HG02763 (cell line): ENCODE measurements around the gene OTUD1.

ENCODE experiments used
- ATAC-seq: cut with Tn5 transposase; IDR thresholded peaks from one replicate; pipeline ENCODE4 v1.9.1; 2021; ENCODE audit warnings: mild to moderate bottlenecking, moderate library complexity; ENCODE audit not compliant: unreplicated experiment

The OTUD1 gene

DNA sequence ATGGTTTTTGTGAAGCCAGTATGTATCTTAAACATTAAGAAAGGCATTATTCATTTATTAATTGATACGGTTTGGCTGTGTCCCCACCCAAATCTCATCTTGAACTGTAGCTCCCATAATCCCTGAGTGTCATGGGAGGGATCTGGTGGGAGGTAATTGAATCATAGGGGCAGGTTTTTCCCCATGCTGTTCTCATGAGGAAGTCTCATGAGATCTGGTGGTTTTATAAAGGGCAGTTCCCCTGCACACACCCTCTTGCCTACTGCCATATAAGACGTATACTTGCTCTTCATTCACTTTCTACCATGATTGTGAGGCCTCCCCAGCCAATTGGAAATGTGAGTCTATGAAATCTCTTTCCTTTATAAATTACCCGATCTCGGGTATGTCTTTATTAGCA lies 28.1 kb downstream of the OTUD1 start:
- ATAC-seq: no peak

DNA sequence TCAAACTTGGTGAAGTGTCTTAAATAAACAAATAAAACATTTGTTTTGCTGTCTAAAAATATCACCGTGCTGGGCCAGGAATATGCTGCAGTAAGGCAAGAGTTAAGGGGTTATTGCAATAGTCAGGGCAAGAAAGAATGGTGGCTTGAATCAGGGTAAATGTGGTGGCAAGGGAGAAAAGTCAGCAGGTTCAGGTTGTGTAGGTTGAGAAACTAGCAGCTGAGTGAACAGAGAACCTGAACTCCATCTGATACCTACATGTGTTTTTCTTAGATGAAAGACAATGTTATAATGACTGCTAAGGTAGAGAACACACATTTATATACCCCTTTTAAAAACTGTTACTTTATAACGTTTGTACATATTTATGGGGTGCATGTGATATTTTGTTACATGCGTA lies 28.7 kb downstream of the OTUD1 start:
- no peak for ATAC-seq

DNA sequence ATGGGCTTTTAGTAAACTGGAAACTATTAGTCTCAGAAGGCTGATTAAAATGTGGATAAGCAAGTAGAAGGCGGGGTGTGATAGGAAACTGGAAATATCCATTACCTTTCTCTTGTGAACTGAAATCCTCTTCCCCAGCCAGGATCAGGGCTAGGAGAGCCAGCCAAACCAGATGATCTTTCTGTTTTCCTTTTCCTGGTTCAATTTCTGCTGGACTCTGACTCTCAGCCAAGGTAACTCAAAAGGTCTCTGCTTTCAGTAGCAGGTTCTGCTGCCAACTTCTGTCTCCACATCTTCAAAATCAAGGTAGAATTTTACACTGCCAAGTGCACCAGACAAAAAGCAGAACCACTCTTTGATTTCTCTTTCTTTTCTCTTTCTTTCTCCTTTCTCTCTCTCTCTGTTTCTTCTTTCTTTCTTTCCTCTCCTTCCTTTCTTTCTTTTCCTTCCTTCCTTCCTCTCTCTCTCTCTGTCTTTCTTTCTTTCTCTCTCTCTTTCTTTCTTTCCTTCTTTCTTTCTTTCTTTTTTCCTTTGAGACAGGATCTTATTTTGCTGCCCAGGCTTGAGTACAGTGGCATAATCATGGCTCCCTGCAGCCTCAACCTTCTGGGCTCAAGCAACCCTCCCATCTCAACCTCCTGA lies 30.8 kb downstream of the OTUD1 start:
- no peak for ATAC-seq

DNA sequence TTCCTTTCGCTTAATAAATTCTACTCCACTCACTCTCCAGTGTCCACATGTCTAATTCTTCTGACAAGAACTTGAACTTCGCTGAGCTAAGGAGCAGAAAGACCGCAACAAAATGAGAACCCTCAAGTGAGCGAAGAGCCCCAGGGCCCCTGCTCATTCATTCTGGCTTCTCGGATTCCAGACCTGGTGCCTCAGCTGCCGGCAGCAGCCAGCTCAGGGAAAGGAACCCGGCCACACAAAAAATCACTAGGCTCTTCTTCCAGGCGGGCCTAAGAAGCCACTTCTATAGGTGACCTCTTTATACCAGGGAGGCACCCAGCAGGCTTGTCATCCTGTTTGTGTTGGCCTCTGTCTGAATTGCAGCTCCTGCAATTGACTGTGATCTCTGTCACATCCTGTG lies 33.3 kb downstream of the OTUD1 start:
- ATAC-seq: no peak

DNA sequence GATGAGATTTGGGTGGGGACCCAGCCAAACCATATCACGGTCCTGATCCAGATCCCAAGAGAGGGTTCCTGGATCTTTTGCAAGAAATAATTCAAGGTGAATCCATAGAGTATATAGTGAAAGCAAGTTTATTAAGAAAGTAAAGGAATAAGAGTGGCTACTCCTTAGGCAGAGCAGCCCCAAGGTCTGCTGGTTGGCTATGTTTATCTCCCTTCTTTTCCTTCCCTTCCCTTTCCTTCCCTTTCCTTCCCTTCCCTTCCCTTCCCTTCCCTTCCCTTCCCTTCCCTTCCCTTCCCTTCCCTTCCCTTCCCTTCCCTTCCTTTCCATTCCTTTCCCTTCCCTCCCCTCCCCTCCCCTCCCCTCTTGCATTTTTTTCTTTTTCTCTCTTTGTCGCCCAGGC lies 35.2 kb downstream of the OTUD1 start:
- ATAC-seq: no peak

DNA sequence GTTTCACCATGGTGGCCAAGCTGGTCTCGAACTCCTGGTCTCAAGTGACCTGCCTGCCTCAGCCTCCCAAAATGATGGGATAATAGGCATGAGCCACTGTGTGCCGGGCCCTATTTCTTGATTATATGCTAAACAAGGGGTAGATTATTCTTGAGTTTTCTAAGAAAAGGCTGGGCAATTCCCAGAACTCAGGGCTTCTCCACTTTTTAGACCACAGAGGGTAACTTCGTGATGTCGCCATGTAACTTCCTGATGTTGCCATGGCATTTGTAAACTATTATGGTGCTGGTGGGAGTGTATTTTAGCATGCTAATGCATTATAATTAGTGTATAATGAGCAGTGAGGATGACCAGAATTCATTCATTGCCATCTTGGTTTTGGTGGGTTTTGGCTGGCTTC lies 35.8 kb downstream of the OTUD1 start:
- no peak for ATAC-seq

DNA sequence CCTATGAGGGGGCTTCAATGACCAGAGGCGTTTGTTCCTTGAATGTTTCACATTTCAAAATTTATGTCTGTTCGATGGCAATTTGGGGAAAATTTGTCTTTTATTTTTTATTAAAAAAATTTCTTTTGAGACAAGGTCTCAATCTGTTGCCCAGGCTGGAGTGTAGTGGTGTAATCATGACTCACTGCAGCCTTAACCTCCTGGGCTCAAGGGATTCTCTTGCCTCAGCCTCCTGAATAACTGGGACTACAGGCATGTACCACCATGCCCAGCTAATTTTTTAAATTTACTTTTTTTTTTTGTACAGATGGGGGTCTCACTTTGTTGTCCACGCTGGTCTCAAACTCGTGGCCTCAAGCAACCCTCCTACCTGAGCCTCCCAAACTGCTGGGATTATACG lies 39.7 kb downstream of the OTUD1 start:
- no peak for ATAC-seq

DNA sequence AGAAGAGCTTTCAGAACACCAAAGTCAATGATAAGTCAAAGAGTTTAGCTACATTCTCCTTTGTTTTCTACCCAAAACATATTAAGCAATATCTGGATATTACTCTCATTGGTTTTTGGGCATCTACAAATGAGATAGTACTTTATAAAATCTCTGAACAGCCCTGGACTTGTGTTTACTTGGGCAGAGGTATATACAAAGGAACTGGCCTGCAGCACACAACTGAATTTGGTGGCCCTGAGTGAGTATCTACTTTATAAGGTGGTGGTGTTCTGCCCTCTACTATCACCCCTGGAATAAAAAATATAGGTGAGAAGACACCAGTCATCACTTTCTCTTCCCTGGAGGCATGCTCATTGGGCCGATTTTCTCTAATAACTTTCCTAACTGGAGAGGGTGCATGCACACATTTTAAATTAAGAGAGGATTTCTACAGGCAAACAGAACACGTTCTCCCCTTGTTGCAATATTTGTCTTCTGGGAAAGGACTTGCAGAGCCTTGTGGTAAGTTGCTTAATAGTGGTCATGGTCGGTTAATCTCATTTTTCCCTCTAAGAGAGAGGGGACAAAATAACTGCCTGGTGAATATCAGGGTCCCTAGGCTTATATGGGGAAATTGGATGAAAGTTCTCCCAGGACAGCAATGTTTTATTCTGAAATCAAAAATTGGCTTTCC lies 41.1 kb downstream of the OTUD1 start:
- no peak for ATAC-seq

DNA sequence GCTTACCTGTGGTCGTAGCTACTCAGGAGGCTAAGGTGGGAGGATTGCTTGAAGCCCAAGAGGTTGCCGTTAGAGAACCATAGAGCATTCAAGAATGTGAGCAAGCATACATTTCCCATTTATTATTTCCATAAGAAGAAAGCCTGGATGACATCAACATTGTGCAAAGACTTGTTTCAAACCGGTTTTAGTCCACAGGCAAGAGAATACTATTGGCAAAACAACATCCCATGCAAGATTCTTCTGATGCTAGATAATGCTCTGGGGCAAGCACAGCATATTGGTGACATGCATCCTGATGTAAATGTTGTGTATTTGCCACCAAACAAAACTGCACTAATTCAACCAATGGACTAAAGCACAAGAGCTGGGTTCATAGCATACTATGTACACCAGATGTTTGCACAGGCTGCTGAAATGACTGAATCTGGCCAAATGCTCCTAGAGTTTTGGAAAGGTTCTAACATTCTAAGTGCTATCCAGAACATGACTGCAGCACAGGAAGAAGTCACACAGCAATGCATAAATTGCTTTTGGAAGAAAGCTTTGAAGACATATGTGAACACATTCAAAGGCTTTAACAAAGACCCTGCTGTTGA lies 42.6 kb downstream of the OTUD1 start:
- no peak for ATAC-seq

DNA sequence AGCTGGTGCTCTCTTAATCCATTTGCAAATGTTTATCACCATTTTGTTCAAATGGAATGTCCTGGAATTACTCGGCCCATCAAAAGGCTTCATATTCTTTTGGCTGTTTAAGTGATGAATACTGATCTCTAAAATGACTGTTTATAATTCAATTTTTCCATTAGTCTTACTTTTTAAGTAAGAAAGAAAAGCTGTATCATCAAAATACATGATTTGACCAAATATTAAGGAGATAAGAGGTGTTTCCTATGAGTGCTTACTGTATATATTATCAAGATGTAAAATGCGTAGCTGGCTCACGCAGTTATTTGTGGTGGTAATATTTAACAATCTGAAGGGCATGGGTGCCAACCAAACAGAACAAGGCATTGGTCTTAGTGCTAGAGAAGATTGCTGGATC lies 51.2 kb downstream of the OTUD1 start:
- no peak for ATAC-seq
